HTR-8/SVneo (cell line): ENCODE data around the gene FTCD.

ENCODE experiments used
- DNase-seq: peaks from one replicate; pipeline ENCODE4 v3.0.0; 2011; ENCODE audit warnings: low spot score, mixed read lengths; ENCODE audit not compliant: insufficient read length
- FAIRE-seq: peaks from 2 replicates; lab custom pipeline; 2011; peaks lifted over from hg19 to GRCh38; lab: Jason Lieb, UNC

Gene FTCD

GRCh38 chr21:46156378-46156645 lies 933 bp upstream of the FTCD start:
- no peak for FAIRE-seq
- no peak for DNase-seq

- DNase-seq: no peak
- no peak for FAIRE-seq
Measured at GRCh38 chr21:46154955-46155513, 345 bp downstream of the FTCD start.

DNA sequence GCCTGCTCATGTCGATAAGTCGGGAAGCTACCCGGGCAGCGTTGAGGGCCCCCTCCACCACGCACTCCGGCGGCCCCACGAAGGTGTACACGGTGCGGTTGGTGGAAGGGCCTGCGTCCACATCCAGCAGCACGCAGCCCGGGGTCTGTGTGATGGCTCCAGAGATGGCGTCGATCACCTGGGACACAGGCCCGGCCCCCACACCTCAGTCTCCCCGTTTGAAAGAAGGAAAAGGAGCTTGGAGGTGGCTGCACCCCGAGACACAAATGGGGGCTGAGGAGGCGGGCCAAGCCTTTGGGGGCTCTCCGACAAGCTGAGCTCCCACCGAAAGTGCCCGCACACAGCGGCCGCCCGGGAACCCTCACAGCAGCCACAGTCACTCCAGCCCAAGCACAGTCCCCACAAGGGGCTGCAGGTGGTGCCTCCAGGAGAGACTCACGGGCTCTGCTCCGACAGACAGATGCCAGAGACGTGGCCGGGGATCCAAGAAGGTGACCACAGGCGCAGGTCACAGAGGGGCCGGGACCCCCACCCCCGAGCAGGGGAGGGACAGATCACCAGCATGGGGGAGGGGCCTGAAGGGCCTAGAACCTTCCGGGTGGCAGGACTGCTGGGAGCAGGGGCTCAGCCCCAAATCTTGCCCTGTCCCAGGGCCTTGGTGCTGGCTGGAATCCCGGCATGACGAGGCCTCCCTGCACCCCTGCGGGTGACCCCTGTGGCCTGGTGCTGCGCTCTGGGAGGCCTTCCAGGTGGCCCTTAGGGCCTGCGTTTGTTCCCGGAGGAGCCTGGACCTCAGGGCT lies 1.0 kb downstream of the FTCD start:
- DNase-seq (no peak), FAIRE-seq (no peak)

DNA sequence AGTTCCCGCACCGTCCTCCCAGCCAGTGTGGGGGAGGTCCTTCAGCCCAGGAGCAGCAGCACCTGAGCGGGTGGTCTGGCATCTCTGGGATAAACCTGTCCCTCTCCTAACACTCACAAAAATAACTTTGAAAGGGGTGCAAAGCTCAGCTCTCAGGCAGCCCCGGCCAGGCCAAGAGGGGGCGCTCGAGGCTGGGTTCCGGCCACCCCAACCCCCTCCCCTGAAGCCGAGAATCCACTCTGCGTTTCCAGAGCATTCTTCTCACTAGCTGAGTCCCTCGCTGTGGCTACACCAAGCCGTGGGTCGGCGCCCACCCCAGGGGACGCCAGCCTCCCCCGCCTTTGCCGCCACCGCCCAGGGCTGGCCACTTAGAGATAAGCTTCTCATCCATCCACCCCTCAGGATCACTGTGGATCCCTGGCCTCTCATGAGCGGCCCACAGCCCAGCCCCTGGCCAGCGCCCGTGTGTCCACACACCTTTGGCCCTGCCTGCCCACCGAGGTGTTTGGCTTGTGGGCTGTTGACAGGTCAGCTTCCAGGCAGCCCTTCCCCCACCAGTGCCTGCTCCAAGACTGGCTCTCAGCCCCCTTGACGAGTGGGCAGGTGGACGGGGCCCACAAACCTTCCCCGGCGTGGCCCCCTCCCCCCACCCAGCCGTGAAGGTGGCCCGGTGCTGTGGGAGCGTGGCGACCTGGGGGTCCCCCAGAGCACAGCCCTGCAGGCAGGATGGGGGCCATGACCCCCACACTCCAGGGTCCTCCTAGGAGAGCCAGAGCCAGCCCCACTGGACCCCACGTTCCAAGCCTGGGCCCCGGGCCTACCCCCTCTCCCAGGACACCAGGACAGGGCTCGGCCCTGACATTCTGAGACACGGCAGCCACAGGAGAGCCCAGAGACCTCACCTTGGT lies 1.9 kb downstream of the FTCD start:
- FAIRE-seq: no peak

GRCh38 chr21:46152927-46153246 lies 2.5 kb downstream of the FTCD start:
- no peak for DNase-seq
- FAIRE-seq: no peak

More for the DNA sequence above, 1.9 kb downstream of the FTCD start:
- DNase-seq: no peak

GRCh38 chr21:46151989-46152926 lies 3.1 kb downstream of the FTCD start:
- DNase-seq (no peak), FAIRE-seq (no peak)

- FAIRE-seq (no peak), DNase-seq (no peak)
Measured at GRCh38 chr21:46151261-46151988, 4.0 kb downstream of the FTCD start.

DNA sequence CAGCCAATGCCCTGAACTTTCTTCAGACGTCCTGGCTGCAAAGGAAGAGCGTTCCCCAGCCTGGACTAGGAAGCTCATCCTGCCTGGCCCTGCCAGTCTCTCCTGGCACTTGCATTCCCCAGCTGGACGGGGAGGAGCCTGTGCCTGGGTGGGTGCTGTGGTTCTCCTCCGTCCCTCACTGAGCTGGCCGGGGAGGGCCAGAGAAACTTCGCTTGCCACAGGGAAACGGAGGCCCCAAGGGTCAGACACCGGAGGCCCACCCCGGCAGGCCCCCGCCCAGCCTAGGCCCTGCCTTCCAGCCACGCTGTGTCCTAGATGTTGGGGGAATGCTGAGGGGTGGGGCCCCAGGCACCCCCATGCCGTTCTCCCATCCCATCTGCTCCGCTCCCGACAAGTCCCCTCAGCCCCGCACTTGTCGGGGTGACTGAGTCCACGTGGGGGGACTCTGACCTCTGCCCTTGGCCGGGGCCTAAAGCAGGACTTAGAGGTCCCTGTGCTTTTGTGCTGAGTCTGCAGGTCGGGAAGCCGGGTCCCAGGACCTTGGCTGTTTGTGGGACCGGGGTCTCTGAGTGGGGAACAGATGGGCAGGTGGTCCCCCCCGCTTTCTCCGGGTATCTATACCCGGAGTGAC lies 4.8 kb downstream of the FTCD start:
- DNase-seq (no peak), FAIRE-seq (no peak)

- no peak for FAIRE-seq
Measured at GRCh38 chr21:46150073-46150472, 5.3 kb downstream of the FTCD start.

GRCh38 chr21:46149205-46149901 lies 6.0 kb downstream of the FTCD start:
- DNase-seq: no peak
- no peak for FAIRE-seq

More at GRCh38 chr21:46150073-46150472, 5.3 kb downstream of the FTCD start:
- DNase-seq: no peak

GRCh38 chr21:46148106-46148505 lies 7.3 kb downstream of the FTCD start:
- FAIRE-seq: no peak
- DNase-seq: no peak

- FAIRE-seq: peak; percentile 71
- peak; percentile 62 for DNase-seq
Measured at GRCh38 chr21:46147429-46147828, 8.0 kb downstream of the FTCD start.

GRCh38 chr21:46146856-46147255 lies 8.5 kb downstream of the FTCD start:
- DNase-seq: no peak
- no peak for FAIRE-seq

- DNase-seq (no peak), FAIRE-seq (no peak)
Measured at GRCh38 chr21:46145840-46146691, 9.3 kb downstream of the FTCD start.

- FAIRE-seq: no peak
Measured at GRCh38 chr21:46145159-46145839, 10.1 kb downstream of the FTCD start.

DNA sequence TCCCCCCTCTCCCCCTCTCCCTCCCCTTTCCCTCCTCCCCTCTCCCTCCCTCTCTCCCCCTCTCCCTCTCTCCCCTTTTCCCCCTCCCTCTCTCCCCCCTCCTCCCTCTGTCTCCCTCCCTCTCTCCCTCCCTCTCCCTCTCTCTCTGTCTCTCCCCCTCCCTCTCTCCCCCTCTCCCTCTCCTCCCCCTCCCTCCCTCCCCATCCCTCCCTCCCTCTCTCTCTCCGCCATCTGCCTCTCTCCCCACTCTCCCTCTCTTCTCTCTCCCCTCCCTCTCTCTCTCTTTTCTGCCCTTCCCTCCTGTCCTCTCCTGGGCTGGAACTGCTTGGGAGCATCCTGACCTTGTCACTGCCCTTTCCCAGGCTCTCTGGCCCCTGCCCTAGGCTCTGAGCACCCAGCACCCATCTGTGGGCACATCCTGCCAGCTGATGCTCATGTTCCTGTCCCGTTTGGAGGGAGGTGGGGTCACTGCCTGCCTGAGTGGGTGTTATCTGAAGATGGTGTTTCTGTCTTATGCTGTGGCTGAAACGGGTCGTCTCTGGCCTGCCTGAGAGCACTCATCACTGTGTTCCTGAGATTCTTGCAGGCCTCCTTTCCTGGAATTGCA lies 10.8 kb downstream of the FTCD start:
- DNase-seq (no peak), FAIRE-seq (no peak)

More at GRCh38 chr21:46145159-46145839, 10.1 kb downstream of the FTCD start:
- no peak for DNase-seq
